Measurements from ENCODE around the gene KCNMA1.

KCNMA1 gene

GRCh38 chr10:77608281-77608680 is 29.3 kb downstream of the KCNMA1 start:
- Histone ChIP-seq H3K9me3 (no peaks in the 10 kb centered on the region), H3K4me1 (ENCODE audit: control insufficient read depth in 1 of 2, insufficient read depth in 1 of 2, low read depth in 1 of 2, low read length in 1 of 2) (peaks cover 20 to 23% of the 10 kb centered on the region in 2 experiments), H3K36me3 (no peaks in the 10 kb centered on the region), H3K27me3 (peaks cover 12% of the 10 kb centered on the region), H3K27ac (no peak overlapping the region), H3K4me3 (ENCODE audit: low read depth in 1 of 2, low read length in 1 of 2) (no peak overlapping the region)
- TF ChIP-seq, protein P1, sequence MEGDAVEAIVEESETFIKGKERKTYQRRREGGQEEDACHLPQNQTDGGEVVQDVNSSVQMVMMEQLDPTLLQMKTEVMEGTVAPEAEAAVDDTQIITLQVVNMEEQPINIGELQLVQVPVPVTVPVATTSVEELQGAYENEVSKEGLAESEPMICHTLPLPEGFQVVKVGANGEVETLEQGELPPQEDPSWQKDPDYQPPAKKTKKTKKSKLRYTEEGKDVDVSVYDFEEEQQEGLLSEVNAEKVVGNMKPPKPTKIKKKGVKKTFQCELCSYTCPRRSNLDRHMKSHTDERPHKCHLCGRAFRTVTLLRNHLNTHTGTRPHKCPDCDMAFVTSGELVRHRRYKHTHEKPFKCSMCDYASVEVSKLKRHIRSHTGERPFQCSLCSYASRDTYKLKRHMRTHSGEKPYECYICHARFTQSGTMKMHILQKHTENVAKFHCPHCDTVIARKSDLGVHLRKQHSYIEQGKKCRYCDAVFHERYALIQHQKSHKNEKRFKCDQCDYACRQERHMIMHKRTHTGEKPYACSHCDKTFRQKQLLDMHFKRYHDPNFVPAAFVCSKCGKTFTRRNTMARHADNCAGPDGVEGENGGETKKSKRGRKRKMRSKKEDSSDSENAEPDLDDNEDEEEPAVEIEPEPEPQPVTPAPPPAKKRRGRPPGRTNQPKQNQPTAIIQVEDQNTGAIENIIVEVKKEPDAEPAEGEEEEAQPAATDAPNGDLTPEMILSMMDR (IDR thresholded peaks at IDR 0.05): no peak

DNA sequence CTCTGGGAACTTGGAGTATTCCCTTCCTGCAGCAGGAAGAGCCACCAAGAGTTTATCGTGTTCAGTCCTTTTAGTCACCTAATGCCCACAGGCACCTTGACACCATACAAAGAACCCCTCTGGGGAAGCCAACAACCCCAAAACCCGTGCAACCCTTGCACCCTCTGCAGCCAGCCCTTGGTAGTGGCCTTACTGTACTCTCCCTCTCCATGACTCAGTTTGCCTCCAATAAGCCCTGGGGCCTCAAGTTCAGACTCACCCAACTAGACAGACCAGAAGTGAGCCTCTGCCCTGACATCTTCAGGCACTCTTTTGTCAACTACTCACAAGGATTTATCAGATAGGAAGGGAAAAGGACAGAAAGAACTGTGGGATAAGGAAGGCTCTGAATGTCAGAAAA is 30.9 kb downstream of the KCNMA1 start:
- Histone ChIP-seq H3K4me3 (ENCODE audit: low read depth in 1 of 2, low read length in 1 of 2) (no peak overlapping the region), H3K36me3 (no peaks in the 10 kb centered on the region), H3K27me3 (peaks cover 3% of the 10 kb centered on the region), H3K4me1 (ENCODE audit: control insufficient read depth in 1 of 2, insufficient read depth in 1 of 2, low read depth in 1 of 2, low read length in 1 of 2) (peaks cover 34 to 38% of the 10 kb centered on the region in 2 experiments), H3K9me3 (no peaks in the 10 kb centered on the region), H3K27ac (no peak overlapping the region)
- TF ChIP-seq, protein P1 (IDR thresholded peaks at IDR 0.05): no peak

DNA sequence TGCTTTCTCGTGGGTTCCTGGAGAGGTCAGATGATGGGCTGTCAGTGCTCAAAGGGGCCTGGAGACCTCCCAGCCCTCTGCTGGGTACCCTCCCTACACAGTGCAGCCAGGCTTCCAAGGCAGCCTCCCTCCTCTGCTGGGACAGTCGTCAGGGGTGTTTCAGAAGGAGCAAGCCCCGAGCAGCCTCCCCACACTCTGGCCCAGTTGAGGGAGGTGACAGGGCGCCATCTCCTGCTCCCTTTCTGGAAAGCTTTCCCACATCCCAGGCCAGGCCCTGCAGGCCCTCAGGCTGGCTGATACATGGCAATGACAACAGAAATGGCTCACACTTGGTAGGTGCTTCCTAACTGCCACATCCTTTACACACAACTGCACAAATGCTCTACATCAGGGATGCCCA is 32.1 kb downstream of the KCNMA1 start:
- Histone ChIP-seq H3K36me3 (no peaks in the 10 kb centered on the region), H3K27ac (peak overlapping the region; percentile 78), H3K4me1 (ENCODE audit: control insufficient read depth in 1 of 2, insufficient read depth in 1 of 2, low read depth in 1 of 2, low read length in 1 of 2) (peaks cover 34 to 44% of the 10 kb centered on the region in 2 experiments), H3K27me3 (no peaks in the 10 kb centered on the region), H3K9me3 (no peaks in the 10 kb centered on the region), H3K4me3 (ENCODE audit: low read depth in 1 of 2, low read length in 1 of 2) (no peak overlapping the region)
- TF ChIP-seq, protein P1 (IDR thresholded peaks at IDR 0.05): no peak

DNA sequence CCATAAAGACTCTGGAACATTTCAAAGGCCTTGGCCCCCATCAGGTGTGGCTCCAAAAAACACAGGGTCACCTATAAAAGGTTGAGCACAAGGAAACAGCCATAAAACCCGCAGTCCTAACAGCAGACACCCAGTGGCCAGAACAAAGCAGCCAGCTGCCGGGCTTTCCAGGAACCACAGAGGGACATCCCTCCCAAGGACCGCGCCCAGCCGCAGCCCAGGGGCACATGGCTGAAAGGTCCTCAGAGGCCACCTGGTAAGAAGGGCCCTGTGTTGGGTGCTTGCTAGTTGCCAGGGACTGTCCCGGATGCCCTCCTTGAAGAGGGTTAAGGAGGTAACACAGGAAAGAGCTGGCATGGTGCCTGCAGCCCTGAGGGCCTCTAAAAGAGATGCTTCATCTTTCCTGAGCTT is 32.7 kb downstream of the KCNMA1 start:
- TF ChIP-seq, protein P1 (IDR thresholded peaks at IDR 0.05): no peak
- no peaks in the 10 kb centered on the region for H3K9me3 ChIP-seq
- H3K27me3 ChIP-seq: no peaks in the 10 kb centered on the region
- peaks cover 34 to 44% of the 10 kb centered on the region in 2 experiments for H3K4me1 ChIP-seq (ENCODE audit: control insufficient read depth in 1 of 2, insufficient read depth in 1 of 2, low read depth in 1 of 2, low read length in 1 of 2)
- H3K36me3 ChIP-seq: no peaks in the 10 kb centered on the region
- peak overlapping the region; percentile 78 for H3K27ac ChIP-seq
- H3K4me3 ChIP-seq (ENCODE audit: low read depth in 1 of 2, low read length in 1 of 2): no peak overlapping the region

GRCh38 chr10:77604063-77604462 is 33.5 kb downstream of the KCNMA1 start:
- TF ChIP-seq, protein P1 (IDR thresholded peaks at IDR 0.05): no peak
- H3K4me1 ChIP-seq (ENCODE audit: control insufficient read depth in 1 of 2, insufficient read depth in 1 of 2, low read depth in 1 of 2, low read length in 1 of 2): peaks cover 34 to 44% of the 10 kb centered on the region in 2 experiments
- H3K27ac ChIP-seq: peak overlapping the region; percentile 78

DNA sequence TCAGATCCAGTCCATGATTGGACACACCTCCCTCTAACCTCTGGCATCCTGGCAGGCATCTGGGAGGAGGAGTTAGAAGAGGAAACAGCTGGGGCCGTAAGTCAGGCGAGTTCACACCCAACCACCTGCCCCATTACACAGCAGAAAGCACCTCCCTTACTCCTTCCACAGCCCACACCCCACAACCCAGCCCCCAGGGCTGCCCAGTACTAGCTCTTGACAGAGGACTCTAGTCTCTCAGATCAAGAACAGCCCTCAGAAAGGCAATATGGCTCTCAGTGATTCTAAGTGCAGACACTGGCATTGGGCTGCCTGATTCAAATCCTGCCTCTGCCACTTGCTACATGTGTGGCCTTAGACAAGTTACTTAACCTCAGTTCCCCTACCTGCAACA is 34.1 kb downstream of the KCNMA1 start:
- Histone ChIP-seq H3K36me3 (no peaks in the 10 kb centered on the region), H3K4me1 (ENCODE audit: control insufficient read depth in 1 of 2, insufficient read depth in 1 of 2, low read depth in 1 of 2, low read length in 1 of 2) (peaks cover 34 to 44% of the 10 kb centered on the region in 2 experiments), H3K27me3 (no peaks in the 10 kb centered on the region), H3K27ac (peak overlapping the region; percentile 78), H3K9me3 (no peaks in the 10 kb centered on the region), H3K4me3 (ENCODE audit: low read depth in 1 of 2, low read length in 1 of 2) (peak overlapping the region; percentile 24 to 28)
- TF ChIP-seq, protein P1 (IDR thresholded peaks at IDR 0.05): no peak

More at GRCh38 chr10:77604063-77604462, 33.5 kb downstream of the KCNMA1 start:
- Histone ChIP-seq H3K27me3 (no peaks in the 10 kb centered on the region), H3K4me3 (ENCODE audit: low read depth in 1 of 2, low read length in 1 of 2) (peak overlapping the region in 1 of 2 experiments; percentile 24), H3K9me3 (no peaks in the 10 kb centered on the region), H3K36me3 (no peaks in the 10 kb centered on the region)
